Suprapubic skin (tissue), 4 donors: Measurements from ENCODE around the gene PKN2.

Experiments
- CTCF ChIP-seq, 2 donors: fragments of 200-600 bp in 1 of 2; fragments of 450-650 bp in 1 of 2; sonication (generic) in 1 of 2; IDR thresholded peaks; one replicate each; pipeline ENCODE4 v1.5.1; 2016 to 2019; ENCODE audit warnings: antibody characterized with exemption in 2 of 2, mild to moderate bottlenecking in 1 of 2, moderate library complexity in 1 of 2
- EP300 ChIP-seq: sonication (generic); formaldehyde crosslinking; IDR thresholded peaks from one replicate; pipeline ENCODE4 v1.6.1; 2017; ENCODE audit warnings: antibody characterized with exemption
- POLR2A ChIP-seq, 2 donors: fragments of 450-650 bp; IDR thresholded peaks; one replicate each; pipeline ENCODE4 v1.6.1; 2017; ENCODE audit warnings: antibody characterized with exemption in 2 of 2, mild to moderate bottlenecking in 2 of 2, moderate library complexity in 2 of 2
- POLR2AphosphoS5 ChIP-seq, 3 donors: sonication (generic); formaldehyde crosslinking; IDR thresholded peaks; one replicate each; pipeline ENCODE4 v1.6.1; 2017; ENCODE audit warnings: antibody characterized with exemption in 3 of 3

- TF ChIP-seq CTCF (IDR thresholded peaks at IDR 0.05) (no peak), EP300 (no peak), POLR2AphosphoS5 (IDR thresholded peaks at IDR 0.05) (no peak), POLR2A (IDR thresholded peaks at IDR 0.05) (no peak)
These were observed 23.9 kb downstream of the PKN2 start for GRCh38 chr1:88708011-88708410.
